ENCODE data around the gene CACNA2D3. TPM values are rescaled to one million over a fixed set of nuclear protein-coding genes. Genes with fewer than 3 reads are reported as not detected.
"Not testable (repeated sequence)": the region's sequence is repeated elsewhere in the genome, so short reads cannot be mapped to it uniquely, and the experiment has no call there.

The CACNA2D3 gene
- total and polyA plus RNA-seq, 4 donors = 0.06 to 0.37 (median 0.08) TPM; not detected in 1

GRCh38 chr3:54094926-54095325, 27.4 kb upstream of the CACNA2D3 start:
- no peaks in the 10 kb centered on the region for H3K36me3 ChIP-seq (ENCODE audit: control insufficient read depth in 4 of 4, insufficient read depth in 3 of 4, low read depth in 1 of 4, low read length in 3 of 4)
- no peak overlapping the region for H3K9ac ChIP-seq (ENCODE audit: low read depth in 1 of 2, low read length in 2 of 2)
- H3K4me1 ChIP-seq (ENCODE audit: control insufficient read depth in 4 of 4, insufficient read depth in 4 of 4, low read length in 3 of 4) = no peaks in the 10 kb centered on the region
- DNase-seq (ENCODE audit: low spot score) = no peak
- no peak overlapping the region for H3K27ac ChIP-seq (ENCODE audit: low read depth in 1 of 2, low read length in 2 of 2)
- H3K4me3 ChIP-seq (ENCODE audit: low read depth in 1 of 3, low read length in 3 of 3) = no peak overlapping the region
- TF ChIP-seq HNF4A (conservative IDR thresholded peaks at IDR 0.05) = no peak
- TF ChIP-seq YY1 (IDR thresholded peaks at IDR 0.05) = no peak
- H3K9me3 ChIP-seq (ENCODE audit: control insufficient read depth in 4 of 4, low read length in 3 of 4) = no peaks in the 10 kb centered on the region
- WGBS = 84% methylated on average over 3 of the region's 3 CpGs
- no peaks in the 10 kb centered on the region for H3K27me3 ChIP-seq (ENCODE audit: control insufficient read depth in 4 of 4, insufficient read depth in 4 of 4, low read length in 3 of 4)

DNA sequence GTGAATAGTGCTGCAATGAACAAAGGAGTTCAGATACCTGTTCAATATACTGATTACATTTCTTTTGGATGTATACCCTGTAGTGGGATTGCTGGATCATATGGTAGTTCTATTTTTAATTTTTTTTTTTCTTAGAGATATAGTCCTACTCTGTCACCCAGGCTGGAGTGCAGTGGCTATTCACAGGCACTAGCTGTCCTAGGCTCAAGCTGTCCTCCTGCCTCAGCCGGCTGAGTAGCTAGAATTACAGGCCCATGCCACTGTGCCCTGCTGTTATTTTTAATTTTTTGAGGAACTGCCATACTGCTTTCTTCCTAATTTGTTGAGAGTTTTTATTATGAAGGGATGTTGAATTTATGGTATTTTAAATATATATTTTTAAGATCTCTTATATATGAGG, 23.0 kb upstream of the CACNA2D3 start:
- H3K9me3 ChIP-seq (ENCODE audit: control insufficient read depth in 4 of 4, low read length in 3 of 4) = no peaks in the 10 kb centered on the region
- H3K36me3 ChIP-seq (ENCODE audit: control insufficient read depth in 4 of 4, insufficient read depth in 3 of 4, low read depth in 1 of 4, low read length in 3 of 4) = no peaks in the 10 kb centered on the region
- H3K27me3 ChIP-seq (ENCODE audit: control insufficient read depth in 4 of 4, insufficient read depth in 4 of 4, low read length in 3 of 4) = no peaks in the 10 kb centered on the region
- DNase-seq (ENCODE audit: low spot score) = no peak
- H3K27ac ChIP-seq (ENCODE audit: low read depth in 1 of 2, low read length in 2 of 2) = no peak overlapping the region
- H3K4me3 ChIP-seq (ENCODE audit: low read depth in 1 of 3, low read length in 3 of 3) = no peak overlapping the region
- H3K4me1 ChIP-seq (ENCODE audit: control insufficient read depth in 4 of 4, insufficient read depth in 4 of 4, low read length in 3 of 4) = no peaks in the 10 kb centered on the region
- whole genome bisulfite sequencing = 90% methylated on average over 1 of the region's 1 CpG
- H3K9ac ChIP-seq (ENCODE audit: low read depth in 1 of 2, low read length in 2 of 2) = no peak overlapping the region
- TF ChIP-seq SP1 (IDR thresholded peaks at IDR 0.05) = no peak
- TF ChIP-seq FOXA2 (IDR thresholded peaks at IDR 0.05) = no peak
- no peak for TF ChIP-seq RAD21 (IDR thresholded peaks at IDR 0.05)

GRCh38 chr3:54104084-54104483, 18.3 kb upstream of the CACNA2D3 start:
- H3K27ac ChIP-seq (ENCODE audit: low read depth in 1 of 2, low read length in 2 of 2) = no peak overlapping the region
- no peak for TF ChIP-seq FOXA2 (IDR thresholded peaks at IDR 0.05)
- TF ChIP-seq GABPA (IDR thresholded peaks at IDR 0.05 in 1 of 2, conservative IDR thresholded peaks at IDR 0.05 in 1 of 2) = no peak
- TF ChIP-seq, protein P1, sequence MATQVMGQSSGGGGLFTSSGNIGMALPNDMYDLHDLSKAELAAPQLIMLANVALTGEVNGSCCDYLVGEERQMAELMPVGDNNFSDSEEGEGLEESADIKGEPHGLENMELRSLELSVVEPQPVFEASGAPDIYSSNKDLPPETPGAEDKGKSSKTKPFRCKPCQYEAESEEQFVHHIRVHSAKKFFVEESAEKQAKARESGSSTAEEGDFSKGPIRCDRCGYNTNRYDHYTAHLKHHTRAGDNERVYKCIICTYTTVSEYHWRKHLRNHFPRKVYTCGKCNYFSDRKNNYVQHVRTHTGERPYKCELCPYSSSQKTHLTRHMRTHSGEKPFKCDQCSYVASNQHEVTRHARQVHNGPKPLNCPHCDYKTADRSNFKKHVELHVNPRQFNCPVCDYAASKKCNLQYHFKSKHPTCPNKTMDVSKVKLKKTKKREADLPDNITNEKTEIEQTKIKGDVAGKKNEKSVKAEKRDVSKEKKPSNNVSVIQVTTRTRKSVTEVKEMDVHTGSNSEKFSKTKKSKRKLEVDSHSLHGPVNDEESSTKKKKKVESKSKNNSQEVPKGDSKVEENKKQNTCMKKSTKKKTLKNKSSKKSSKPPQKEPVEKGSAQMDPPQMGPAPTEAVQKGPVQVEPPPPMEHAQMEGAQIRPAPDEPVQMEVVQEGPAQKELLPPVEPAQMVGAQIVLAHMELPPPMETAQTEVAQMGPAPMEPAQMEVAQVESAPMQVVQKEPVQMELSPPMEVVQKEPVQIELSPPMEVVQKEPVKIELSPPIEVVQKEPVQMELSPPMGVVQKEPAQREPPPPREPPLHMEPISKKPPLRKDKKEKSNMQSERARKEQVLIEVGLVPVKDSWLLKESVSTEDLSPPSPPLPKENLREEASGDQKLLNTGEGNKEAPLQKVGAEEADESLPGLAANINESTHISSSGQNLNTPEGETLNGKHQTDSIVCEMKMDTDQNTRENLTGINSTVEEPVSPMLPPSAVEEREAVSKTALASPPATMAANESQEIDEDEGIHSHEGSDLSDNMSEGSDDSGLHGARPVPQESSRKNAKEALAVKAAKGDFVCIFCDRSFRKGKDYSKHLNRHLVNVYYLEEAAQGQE (IDR thresholded peaks at IDR 0.05) = no peak
- TF ChIP-seq MAX (IDR thresholded peaks at IDR 0.05) = no peak
- TF ChIP-seq, protein P2, sequence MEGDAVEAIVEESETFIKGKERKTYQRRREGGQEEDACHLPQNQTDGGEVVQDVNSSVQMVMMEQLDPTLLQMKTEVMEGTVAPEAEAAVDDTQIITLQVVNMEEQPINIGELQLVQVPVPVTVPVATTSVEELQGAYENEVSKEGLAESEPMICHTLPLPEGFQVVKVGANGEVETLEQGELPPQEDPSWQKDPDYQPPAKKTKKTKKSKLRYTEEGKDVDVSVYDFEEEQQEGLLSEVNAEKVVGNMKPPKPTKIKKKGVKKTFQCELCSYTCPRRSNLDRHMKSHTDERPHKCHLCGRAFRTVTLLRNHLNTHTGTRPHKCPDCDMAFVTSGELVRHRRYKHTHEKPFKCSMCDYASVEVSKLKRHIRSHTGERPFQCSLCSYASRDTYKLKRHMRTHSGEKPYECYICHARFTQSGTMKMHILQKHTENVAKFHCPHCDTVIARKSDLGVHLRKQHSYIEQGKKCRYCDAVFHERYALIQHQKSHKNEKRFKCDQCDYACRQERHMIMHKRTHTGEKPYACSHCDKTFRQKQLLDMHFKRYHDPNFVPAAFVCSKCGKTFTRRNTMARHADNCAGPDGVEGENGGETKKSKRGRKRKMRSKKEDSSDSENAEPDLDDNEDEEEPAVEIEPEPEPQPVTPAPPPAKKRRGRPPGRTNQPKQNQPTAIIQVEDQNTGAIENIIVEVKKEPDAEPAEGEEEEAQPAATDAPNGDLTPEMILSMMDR (IDR thresholded peaks at IDR 0.05; ENCODE audit: low read depth, low read length, missing input control) = no peak
- TF ChIP-seq RXRA (IDR thresholded peaks at IDR 0.05) = no peak
- TF ChIP-seq EGR1 (IDR thresholded peaks at IDR 0.05; ENCODE audit: low read depth in 2 of 2) = no peak
- no peaks in the 10 kb centered on the region for H3K4me1 ChIP-seq (ENCODE audit: control insufficient read depth in 4 of 4, insufficient read depth in 4 of 4, low read length in 3 of 4)
- 83% methylated on average over 11 of the region's 11 CpGs for WGBS
- H3K36me3 ChIP-seq (ENCODE audit: control insufficient read depth in 4 of 4, insufficient read depth in 3 of 4, low read depth in 1 of 4, low read length in 3 of 4) = no peaks in the 10 kb centered on the region
- H3K9me3 ChIP-seq (ENCODE audit: control insufficient read depth in 4 of 4, low read length in 3 of 4) = no peaks in the 10 kb centered on the region
- no peaks in the 10 kb centered on the region for H3K27me3 ChIP-seq (ENCODE audit: control insufficient read depth in 4 of 4, insufficient read depth in 4 of 4, low read length in 3 of 4)
- no peak overlapping the region for H3K4me3 ChIP-seq (ENCODE audit: low read depth in 1 of 3, low read length in 3 of 3)
- DNase-seq (ENCODE audit: low spot score) = no peak
- H3K9ac ChIP-seq (ENCODE audit: low read depth in 1 of 2, low read length in 2 of 2) = no peak overlapping the region

- H3K4me1 ChIP-seq (ENCODE audit: control insufficient read depth in 4 of 4, insufficient read depth in 4 of 4, low read length in 3 of 4); H3K36me3 ChIP-seq (ENCODE audit: control insufficient read depth in 4 of 4, insufficient read depth in 3 of 4, low read depth in 1 of 4, low read length in 3 of 4); H3K4me3 ChIP-seq (ENCODE audit: low read depth in 1 of 3, low read length in 3 of 3); H3K27ac ChIP-seq (ENCODE audit: low read depth in 1 of 2, low read length in 2 of 2); DNase-seq (ENCODE audit: low spot score); H3K27me3 ChIP-seq (ENCODE audit: control insufficient read depth in 4 of 4, insufficient read depth in 4 of 4, low read length in 3 of 4); H3K9ac ChIP-seq (ENCODE audit: low read depth in 1 of 2, low read length in 2 of 2): not testable (repeated sequence)
- WGBS = 89% methylated on average over 4 of the region's 4 CpGs
- H3K9me3 ChIP-seq (ENCODE audit: control insufficient read depth in 4 of 4, low read length in 3 of 4) = peaks cover 0 to 13% (median 0%) of the 10 kb centered on the region in 4 donors
These were observed 6.2 kb upstream of the CACNA2D3 start for GRCh38 chr3:54116129-54116528.
